ENCODE results near the gene VWA7. TPM values are rescaled to one million over a fixed set of nuclear protein-coding genes. Genes with fewer than 3 reads are reported as not detected.

VWA7 gene
- total RNA-seq, 2 experiments from 2014 or later, result 1.6 to 1.9 TPM

GRCh38 chr6:31740397-31741223 is 36.5 kb downstream of the VWA7 start:
- POLR2A ChIA-PET, result interaction anchor here (0.5 to 1.6 kb wide), 4 partner anchors 10 to 212 kb away, joined by 3 to 7 read pairs (median 6); no protein-coding TSS in a partner anchor
- CTCF ChIA-PET, result interaction anchor here (0.7 to 5.5 kb wide), 7 partner anchors 11 to 89 kb away, joined by 3 to 46 read pairs (median 7); partner anchors contain the start of genes DDAH2 and VARS1

GRCh38 chr6:31739639-31740396 is 37.3 kb downstream of the VWA7 start, which contains the start of gene MSH5:
Gene MSH5 (plus strand): TSS chr6:31740005. CDS start chr6:31740467, 462 bp downstream.
- POLR2A ChIA-PET, result interaction anchor here (0.6 to 1.6 kb wide), 7 partner anchors 10 to 223 kb away, joined by 3 to 7 read pairs (median 5); no protein-coding TSS in a partner anchor
- CTCF ChIA-PET, result interaction anchor here (0.8 to 5.5 kb wide), 7 partner anchors 11 to 97 kb away, joined by 3 to 46 read pairs (median 7); partner anchors contain the start of genes DDAH2 and VARS1

- ChIA-PET CTCF (interaction anchor here (0.8 to 5.5 kb wide), 7 partner anchors 10 to 99 kb away, joined by 3 to 46 read pairs (median 4); partner anchors contain the start of genes DDAH2, HSPA1B and VARS1), POLR2A (interaction anchor here (0.6 to 2.1 kb wide), 10 partner anchors 8 to 1580 kb away, joined by 3 to 5 read pairs (median 4); partner anchors contain the start of genes ABHD16A, BAG6, HSPA1B and LSM2)
These were observed 38.8 kb downstream of the VWA7 start for GRCh38 chr6:31737991-31738979.

GRCh38 chr6:31737315-31737990 is 39.7 kb downstream of the VWA7 start:
- POLR2A ChIA-PET, result interaction anchor here (0.6 to 2.1 kb wide), 7 partner anchors 29 to 1100 kb away, joined by 3 to 6 read pairs (median 4); partner anchors contain the start of genes ABHD16A, BAG6, HSPA1B and LSM2
- CTCF ChIA-PET, result interaction anchor here (0.8 to 5.5 kb wide), 6 partner anchors 9 to 92 kb away, joined by 3 to 46 read pairs (median 3); partner anchors contain the start of genes DDAH2, HSPA1B and VARS1

GRCh38 chr6:31736768-31737314 is 40.3 kb downstream of the VWA7 start:
- CTCF ChIA-PET, result interaction anchor here (0.7 to 5.5 kb wide), 5 partner anchors 8 to 93 kb away, joined by 3 to 46 read pairs (median 3); partner anchors contain the start of genes DDAH2 and VARS1
- POLR2A ChIA-PET, result interaction anchor here (0.6 to 2.1 kb wide), 3 partner anchors 30 to 1101 kb away, joined by 4 to 6 read pairs (median 5); partner anchors contain the start of gene HSPA1B

- POLR2A ChIA-PET, result interaction anchor here (0.5 kb wide), 1 partner anchor 72 kb away, joined by 3 read pairs; the partner anchor contains the start of gene GPANK1
- CTCF ChIA-PET, result interaction anchor here (0.6 to 3.2 kb wide), 7 partner anchors 33 to 759 kb away, joined by 3 to 23 read pairs (median 3); partner anchors contain the start of gene VARS1
These were observed 40.9 kb downstream of the VWA7 start, which contains the start of gene CLIC1 for GRCh38 chr6:31736021-31736767. Gene CLIC1 (minus strand): TSS chr6:31736530. CDS start chr6:31736300, 230 bp downstream.

- ChIA-PET CTCF (interaction anchor here (0.7 to 2.8 kb wide), 5 partner anchors 13 to 1542 kb away, joined by 3 to 9 read pairs (median 3); partner anchors contain the start of gene B3GALT4), POLR2A (interaction anchor here (0.6 to 0.7 kb wide), 5 partner anchors 13 to 210 kb away, joined by 3 to 5 read pairs (median 4); partner anchors contain the start of genes HSPA1A, HSPA1B and HSPA1L)
These were observed 42.2 kb downstream of the VWA7 start for GRCh38 chr6:31734821-31735406.

GRCh38 chr6:31734247-31734820 is 42.8 kb downstream of the VWA7 start:
- ChIA-PET CTCF (interaction anchor here (1.0 to 2.8 kb wide), 3 partner anchors 13 to 40 kb away, joined by 3 to 9 read pairs (median 8); no protein-coding TSS in a partner anchor), POLR2A (no interaction called here)

- ChIA-PET POLR2A (no interaction called here), CTCF (interaction anchor here (2.6 to 2.8 kb wide), 2 partner anchors 36 to 40 kb away, joined by 8 to 9 read pairs; no protein-coding TSS in a partner anchor)
These were observed 43.4 kb downstream of the VWA7 start for GRCh38 chr6:31733734-31734133.

GRCh38 chr6:31732029-31732428 is 45.1 kb downstream of the VWA7 start:
- ChIA-PET POLR2A (no interaction called here), CTCF (interaction anchor here (1.6 kb wide), 1 partner anchor 64 kb away, joined by 4 read pairs; the partner anchor contains the start of gene VARS1)

- CTCF ChIA-PET, result interaction anchor here (0.7 to 5.1 kb wide), 7 partner anchors 9 to 77 kb away, joined by 3 to 46 read pairs (median 7); partner anchors contain the start of genes LSM2, LY6G6D and MSH5
- POLR2A ChIA-PET, result interaction anchor here (1.1 to 2.0 kb wide), 3 partner anchors 8 to 85 kb away, joined by 3 to 7 read pairs (median 5); partner anchors contain the start of genes HSPA1A, HSPA1L and MSH5
These were observed 46.5 kb downstream of the VWA7 start for GRCh38 chr6:31730631-31731086.

- CTCF ChIA-PET, result interaction anchor here (0.7 to 5.1 kb wide), 17 partner anchors 9 to 181 kb away, joined by 3 to 46 read pairs (median 4); partner anchors contain the start of genes C6orf47, HSPA1B, LSM2 and LY6G5C
These were observed 47.0 kb downstream of the VWA7 start for GRCh38 chr6:31729979-31730630.

GRCh38 chr6:31729515-31729978 is 47.6 kb downstream of the VWA7 start:
- ChIA-PET CTCF (interaction anchor here (0.7 to 5.1 kb wide), 16 partner anchors 10 to 182 kb away, joined by 3 to 46 read pairs (median 4); partner anchors contain the start of genes C6orf47, HSPA1B, LSM2 and LY6G5C), POLR2A (interaction anchor here (1.1 to 2.0 kb wide), 3 partner anchors 9 to 86 kb away, joined by 3 to 7 read pairs (median 5); partner anchors contain the start of genes HSPA1A, HSPA1L and MSH5)

More at GRCh38 chr6:31729979-31730630, 47.0 kb downstream of the VWA7 start:
- POLR2A ChIA-PET, result interaction anchor here (1.1 to 2.0 kb wide), 3 partner anchors 8 to 85 kb away, joined by 3 to 7 read pairs (median 5); partner anchors contain the start of genes HSPA1A, HSPA1L and MSH5

Measured in activated CD8-positive, alpha-beta memory T cell treated with anti-CD3 and anti-CD28 coated beads for 36 hours (primary cell).